Gastrocnemius medialis (tissue), 4 donors: Measurements from ENCODE around the gene DOCK10. TPM values are rescaled to one million over a fixed set of nuclear protein-coding genes. Genes with fewer than 3 reads are reported as not detected.

ENCODE experiments used
- ATAC-seq, 2 donors: fragments of 150-250 bp; one replicate each; pipeline ENCODE4 v1.9.1; 2016
- DNase-seq, 2 donors: peaks; one replicate each; pipeline ENCODE4 v3.0.0-alpha.2; 2019
- H3K27ac ChIP-seq, 4 donors: fragments of 200-600 bp; sonication (generic); 1 replicate in 1 of 4; 2 replicates in 3 of 4; pipeline ENCODE4 v1.5.1; 2016 to 2018; ENCODE audit warnings: mild to moderate bottlenecking in 2 of 4, moderate library complexity in 1 of 4
- H3K27me3 ChIP-seq, 3 donors: fragments of 200-600 bp; sonication (generic) in 2 of 3; 1 replicate in 1 of 3; 2 replicates in 2 of 3; pipeline versions ENCODE4 v1.5.1 to v1.6.0; 2016 to 2019; ENCODE audit warnings: mild to moderate bottlenecking in 1 of 3, moderate library complexity in 1 of 3
- H3K36me3 ChIP-seq, 2 donors: fragments of 200-600 bp; sonication (generic) in 1 of 2; one replicate each; pipeline ENCODE4 v1.5.1; 2017 to 2018
- H3K4me1 ChIP-seq, 2 donors: fragments of 200-600 bp; sonication (generic) in 1 of 2; one replicate each; pipeline ENCODE4 v1.5.1; 2016 to 2017; ENCODE audit warnings: mild to moderate bottlenecking in 2 of 2
- H3K4me3 ChIP-seq, 4 donors: fragments of 200-600 bp; sonication (generic) in 3 of 4; 1 replicate in 1 of 4; 2 replicates in 3 of 4; pipeline ENCODE4 v1.5.1; 2016 to 2019; ENCODE audit warnings: mild to moderate bottlenecking in 2 of 4
- H3K9me3 ChIP-seq, 3 donors: fragments of 200-600 bp; sonication (generic) in 2 of 3; 1 replicate in 1 of 3; 2 replicates in 2 of 3; pipeline ENCODE4 v1.5.1; 2016 to 2019
- POLR2A ChIP-seq, 2 donors: fragments of 450-650 bp; IDR thresholded peaks; one replicate each; pipeline ENCODE4 v1.6.1; 2017; ENCODE audit warnings: antibody characterized with exemption in 2 of 2, mild to moderate bottlenecking in 2 of 2, moderate library complexity in 2 of 2
- in situ Hi-C, 4 donors: fragments of 200-750 bp; cut with MboI; loops; one replicate each; pipeline versions ENCODE4 v1.15.0 to v1.8.0; 2017; ENCODE audit warnings: low sequenced_read_pairs in 4 of 4
- intact Hi-C: fragments of 100-400 bp; cut with DNase I; formaldehyde crosslinking; loops from one replicate; pipeline ENCODE4 v1.15.1; 2023; ENCODE audit warnings: low total_unique reads
- total RNA-seq, 4 donors: library from RNA; depleted of rRNA; stranded (reverse); fragments of >200 nt; gene quantifications; one replicate each; pipeline versions ENCODE4 v1.1.0 to v1.2.3, GENCODE V29; 2016
- TF ChIP-seq, protein P1 (sequence below), 5 experiments: fragments of 450-650 bp in 3 of 5; fragments of 200-600 bp in 2 of 5; sonication (generic) in 2 of 5; IDR thresholded peaks in 4 of 5; conservative IDR thresholded peaks in 1 of 5; 1 replicate in 4 of 5; 2 replicates in 1 of 5; pipeline ENCODE4 v1.5.1; 2016 to 2019; ENCODE audit warnings: antibody characterized with exemption in 5 of 5, mild to moderate bottlenecking in 3 of 5, moderate library complexity in 3 of 5

Gene DOCK10
- total RNA-seq, 4 donors from 2014 or later, result 0.97 to 1.9 (median 1.4) TPM

DNA sequence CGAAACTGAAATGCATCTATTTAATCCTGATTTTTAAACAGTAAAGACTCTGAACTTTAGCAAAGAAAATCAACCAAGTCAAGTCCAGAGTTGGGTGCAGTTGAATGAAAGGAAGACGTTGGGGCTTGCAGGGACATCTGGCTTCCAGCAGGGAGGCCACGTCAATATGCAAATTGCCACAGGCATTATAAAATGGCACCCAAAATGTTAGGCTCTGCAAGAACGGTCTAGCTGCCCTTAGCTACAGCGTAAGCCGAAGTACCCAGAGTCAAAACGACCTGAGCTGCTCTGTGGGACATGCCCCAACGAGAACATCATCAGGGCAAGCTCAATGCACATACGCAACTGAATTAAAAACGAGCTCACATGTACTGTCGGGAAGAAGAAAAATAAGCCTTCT lies 30.7 kb downstream of the DOCK10 start:
- H3K4me1 ChIP-seq, result no peaks in the 10 kb centered on the region
- no peak for TF ChIP-seq POLR2A (IDR thresholded peaks at IDR 0.05)
- TF ChIP-seq, protein P1, sequence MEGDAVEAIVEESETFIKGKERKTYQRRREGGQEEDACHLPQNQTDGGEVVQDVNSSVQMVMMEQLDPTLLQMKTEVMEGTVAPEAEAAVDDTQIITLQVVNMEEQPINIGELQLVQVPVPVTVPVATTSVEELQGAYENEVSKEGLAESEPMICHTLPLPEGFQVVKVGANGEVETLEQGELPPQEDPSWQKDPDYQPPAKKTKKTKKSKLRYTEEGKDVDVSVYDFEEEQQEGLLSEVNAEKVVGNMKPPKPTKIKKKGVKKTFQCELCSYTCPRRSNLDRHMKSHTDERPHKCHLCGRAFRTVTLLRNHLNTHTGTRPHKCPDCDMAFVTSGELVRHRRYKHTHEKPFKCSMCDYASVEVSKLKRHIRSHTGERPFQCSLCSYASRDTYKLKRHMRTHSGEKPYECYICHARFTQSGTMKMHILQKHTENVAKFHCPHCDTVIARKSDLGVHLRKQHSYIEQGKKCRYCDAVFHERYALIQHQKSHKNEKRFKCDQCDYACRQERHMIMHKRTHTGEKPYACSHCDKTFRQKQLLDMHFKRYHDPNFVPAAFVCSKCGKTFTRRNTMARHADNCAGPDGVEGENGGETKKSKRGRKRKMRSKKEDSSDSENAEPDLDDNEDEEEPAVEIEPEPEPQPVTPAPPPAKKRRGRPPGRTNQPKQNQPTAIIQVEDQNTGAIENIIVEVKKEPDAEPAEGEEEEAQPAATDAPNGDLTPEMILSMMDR (IDR thresholded peaks at IDR 0.05 in 4 of 5, conservative IDR thresholded peaks at IDR 0.05 in 1 of 5), result no peak
- H3K27ac ChIP-seq, result no peak overlapping the region
- H3K36me3 ChIP-seq, result no peaks in the 10 kb centered on the region
- intact Hi-C loops, result no loop called here
- H3K4me3 ChIP-seq, result no peak overlapping the region
- DNase-seq (no peak), ATAC-seq (no peak)
- in situ Hi-C loops, result no loop called here
- no peaks in the 10 kb centered on the region for H3K9me3 ChIP-seq
- H3K27me3 ChIP-seq, result no peaks in the 10 kb centered on the region

DNA sequence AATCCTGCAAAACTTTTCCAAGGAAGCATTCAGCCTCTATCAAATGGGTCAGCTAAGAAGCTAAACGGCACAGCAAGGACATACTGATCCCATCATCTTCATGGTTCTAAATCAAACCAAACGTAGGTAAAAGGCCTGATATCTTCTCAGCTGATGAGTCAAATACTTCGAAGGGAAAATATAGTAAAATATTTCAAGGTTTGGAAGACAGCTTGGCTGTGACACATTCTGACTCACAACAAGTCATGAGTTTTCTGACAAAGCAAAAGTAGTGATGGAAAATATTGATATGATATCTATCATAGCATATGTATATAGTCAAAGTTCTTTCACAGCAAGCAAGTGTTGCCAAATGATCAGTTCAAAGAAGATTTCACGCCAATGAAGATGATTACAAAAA lies 31.5 kb downstream of the DOCK10 start:
- Histone ChIP-seq H3K9me3 (no peaks in the 10 kb centered on the region), H3K4me3 (no peak overlapping the region), H3K36me3 (no peaks in the 10 kb centered on the region), H3K27me3 (no peaks in the 10 kb centered on the region), H3K27ac (no peak overlapping the region), H3K4me1 (no peaks in the 10 kb centered on the region)
- intact Hi-C loops (no loop called here), in situ Hi-C loops (no loop called here)
- DNase-seq, result no peak
- no peak for ATAC-seq
- TF ChIP-seq, protein P1 (IDR thresholded peaks at IDR 0.05 in 4 of 5, conservative IDR thresholded peaks at IDR 0.05 in 1 of 5), result no peak
- TF ChIP-seq POLR2A (IDR thresholded peaks at IDR 0.05), result no peak

DNA sequence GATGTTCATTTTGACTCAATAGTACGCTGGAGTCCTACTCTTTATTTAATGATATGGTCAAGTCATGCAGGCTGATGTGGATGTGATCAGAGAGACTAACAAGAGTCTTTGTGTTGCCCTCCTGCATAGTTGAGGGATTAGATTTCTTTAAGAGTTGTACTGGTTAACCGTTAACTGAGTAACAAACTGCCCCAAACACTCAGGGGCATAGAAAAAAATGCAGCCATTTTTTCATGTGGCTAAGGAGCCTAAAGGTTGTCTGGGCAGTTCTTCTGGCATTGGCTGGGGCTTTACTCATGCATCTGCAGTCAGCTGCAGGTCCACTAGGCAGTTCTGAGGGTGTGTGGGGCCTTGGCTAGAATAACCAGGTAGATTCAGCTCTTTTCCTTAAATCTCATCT lies 32.5 kb downstream of the DOCK10 start:
- no peak for TF ChIP-seq POLR2A (IDR thresholded peaks at IDR 0.05)
- TF ChIP-seq, protein P1 (IDR thresholded peaks at IDR 0.05 in 4 of 5, conservative IDR thresholded peaks at IDR 0.05 in 1 of 5), result no peak
- no peaks in the 10 kb centered on the region for H3K36me3 ChIP-seq
- H3K4me3 ChIP-seq, result no peak overlapping the region
- H3K27me3 ChIP-seq, result no peaks in the 10 kb centered on the region
- in situ Hi-C loops, result no loop called here
- intact Hi-C loops, result loop anchor here (10.0 kb wide), 1 partner anchor 225 kb away; no protein-coding TSS in a partner anchor
- no peaks in the 10 kb centered on the region for H3K9me3 ChIP-seq
- ATAC-seq (no peak), DNase-seq (no peak)
- no peak overlapping the region for H3K27ac ChIP-seq
- H3K4me1 ChIP-seq, result no peaks in the 10 kb centered on the region

- Histone ChIP-seq H3K36me3 (no peaks in the 10 kb centered on the region), H3K4me3 (no peak overlapping the region), H3K27me3 (no peaks in the 10 kb centered on the region), H3K27ac (no peak overlapping the region), H3K4me1 (no peaks in the 10 kb centered on the region), H3K9me3 (no peaks in the 10 kb centered on the region)
- in situ Hi-C loops, result no loop called here
- TF ChIP-seq, protein P1 (IDR thresholded peaks at IDR 0.05 in 4 of 5, conservative IDR thresholded peaks at IDR 0.05 in 1 of 5), result peak in 1 of 5 experiments; percentile 17
- TF ChIP-seq POLR2A (IDR thresholded peaks at IDR 0.05), result no peak
- intact Hi-C loops, result loop anchor here (10.0 kb wide), 1 partner anchor 224 kb away; no protein-coding TSS in a partner anchor
- ATAC-seq (no peak), DNase-seq (no peak)
Measured at GRCh38 chr2:225008935-225009334, 33.3 kb downstream of the DOCK10 start.
